HepG2 (cell line): ENCODE results near the gene DUSP22. TPM values are rescaled to one million over a fixed set of nuclear protein-coding genes. Genes with fewer than 3 reads are reported as not detected.
A peak's percentile ranks its signal among the peaks of the same experiment; 100 is the strongest.

Experiments used
- ATAC-seq: fragments of 200-7000 bp; cut with Tn5 transposase; 3 replicates; pipeline ENCODE4 v1.9.1; 2020; ENCODE audit warnings: mild to moderate bottlenecking, moderate library complexity
- BruUV-seq: library from RNA; stranded (reverse); fragments of 400-500 nt; replicated peaks from 2 replicates; lab custom pipeline; 2021; lab: Mats Ljungman, UMichigan
- CTCF ChIA-PET: fragments of 300-600 bp; formaldehyde crosslinking; extraction: SDS; loops from one replicate; lab custom pipeline; 2021; ENCODE audit warnings: low total read pairs, inconsistent platforms, low intra/inter-chr PET ratio; lab: Yijun Ruan, JAX
- POLR2A ChIA-PET: fragments of 350-600 bp; sonication (Branson Sonifier 250); formaldehyde crosslinking; loops from one replicate; lab custom pipeline; 2020; ENCODE audit warnings: antibody characterized with exemption, inconsistent platforms; lab: Yijun Ruan, JAX
- DNase-seq: peaks from one replicate; pipeline ENCODE4 v3.0.0-alpha.2; 2015; ENCODE audit warnings: low spot score
- FAIRE-seq: peaks from 3 replicates; lab custom pipeline; 2011; peaks lifted over from hg19 to GRCh38; lab: Jason Lieb, UNC
- H2AFZ ChIP-seq: one replicate; pipeline ENCODE4 v1.6.1; 2011; ENCODE audit warnings: low read length, inconsistent platforms
- H3K27ac ChIP-seq: fragments of 300-600 bp; 3 replicates; pipeline ENCODE4 v1.8.0; 2011; ENCODE audit warnings: mixed run types, mild to moderate bottlenecking, mixed read lengths, low read length, inconsistent platforms; ENCODE audit not compliant: insufficient read depth; ENCODE audit errors: extremely low read length
- H3K27me3 ChIP-seq, 2 experiments: fragments of 200-600 bp in 1 of 2; 2 replicates in 1 of 2; 3 replicates in 1 of 2; pipeline versions ENCODE4 v1.6.0 to v1.8.0; 2011; ENCODE audit warnings: low read length in 2 of 2, mild to moderate bottlenecking in 2 of 2, moderate library complexity in 2 of 2, inconsistent platforms in 1 of 2; ENCODE audit not compliant: insufficient read depth in 2 of 2, control insufficient read depth in 1 of 2
- H3K36me3 ChIP-seq, 2 experiments: fragments of 200-600 bp in 1 of 2; replicated peaks in 1 of 2; 2 replicates in 1 of 2; 3 replicates in 1 of 2; pipeline versions ENCODE4 v1.5.1 to v1.8.0; 2011; ENCODE audit warnings: low read length in 2 of 2, inconsistent platforms in 1 of 2; ENCODE audit not compliant: insufficient read depth in 2 of 2, control insufficient read depth in 1 of 2
- H3K4me1 ChIP-seq: 2 replicates; pipeline ENCODE4 v1.5.1; 2012; ENCODE audit warnings: low read length, inconsistent platforms; ENCODE audit not compliant: insufficient read depth
- H3K4me2 ChIP-seq: 2 replicates; pipeline ENCODE4 v1.6.0; 2011; ENCODE audit warnings: low read depth, low read length, inconsistent platforms
- H3K4me3 ChIP-seq, 3 experiments: fragments of 200-600 bp in 1 of 3; sonication (generic), shearing (Covaris generic) in 1 of 3; replicated peaks in 1 of 3; 2 replicates each; pipeline ENCODE4 v1.5.1; 2011 to 2016; ENCODE audit warnings: low read length in 3 of 3, inconsistent platforms in 2 of 3, low read depth in 2 of 3, mild to moderate bottlenecking in 2 of 3, control low read depth in 1 of 3, mixed read lengths in 1 of 3; ENCODE audit not compliant: insufficient read depth in 1 of 3
- H3K79me2 ChIP-seq: one replicate; pipeline ENCODE4 v1.6.1; 2011; ENCODE audit warnings: low read length, inconsistent platforms; ENCODE audit not compliant: insufficient read depth
- H3K9ac ChIP-seq: 2 replicates; pipeline ENCODE4 v1.6.0; 2011; ENCODE audit warnings: mild to moderate bottlenecking, low read depth, low read length, inconsistent platforms; ENCODE audit not compliant: insufficient read depth
- H3K9me3 ChIP-seq: 2 replicates; pipeline ENCODE4 v1.5.1; 2012; ENCODE audit warnings: mild to moderate bottlenecking, low read length
- H4K20me1 ChIP-seq: 2 replicates; pipeline ENCODE4 v1.6.0; 2011; ENCODE audit warnings: inconsistent platforms, mild to moderate bottlenecking, low read length, moderate library complexity; ENCODE audit not compliant: insufficient read depth
- AKNA ChIP-seq: sonication (generic); formaldehyde crosslinking; IDR thresholded peaks from 2 replicates; pipeline ENCODE4 v1.4.0; 2020; ENCODE audit warnings: missing genetic modification reagents, borderline replicate concordance
- EEA1 ChIP-seq: sonication (generic); formaldehyde crosslinking; IDR thresholded peaks from 2 replicates; pipeline ENCODE4 v1.5.1; 2020; ENCODE audit warnings: mild to moderate bottlenecking, missing genetic modification reagents, borderline replicate concordance
- MED13 ChIP-seq: sonication (generic); formaldehyde crosslinking; IDR thresholded peaks from 2 replicates; pipeline ENCODE4 v1.5.0; 2020; ENCODE audit warnings: missing genetic modification reagents
- RORA ChIP-seq: sonication (generic); formaldehyde crosslinking; IDR thresholded peaks from 2 replicates; pipeline ENCODE4 v1.5.0; 2020; ENCODE audit warnings: mild to moderate bottlenecking, missing genetic modification reagents, moderate library complexity
- SETDB1 ChIP-seq: sonication (generic); formaldehyde crosslinking; IDR thresholded peaks from 2 replicates; pipeline ENCODE4 v1.5.1; 2020; ENCODE audit warnings: missing genetic modification reagents, mild to moderate bottlenecking, borderline replicate concordance
- TGIF2 ChIP-seq: IDR thresholded peaks from 2 replicates; pipeline ENCODE4 v1.6.1; 2016; ENCODE audit warnings: control low read depth, missing compliant biosample characterization
- ZNF101 ChIP-seq: sonication (generic); formaldehyde crosslinking; IDR thresholded peaks from 2 replicates; pipeline ENCODE4 v1.4.0; 2020; ENCODE audit warnings: mild to moderate bottlenecking, low read depth, missing genetic modification reagents, borderline replicate concordance
- ZNF282 ChIP-seq: fragments of 450-650 bp; IDR thresholded peaks from 2 replicates; pipeline ENCODE4 v1.6.1; 2018; ENCODE audit not compliant: partially characterized antibody
- ZNF354B ChIP-seq: sonication (generic); formaldehyde crosslinking; IDR thresholded peaks from 2 replicates; pipeline ENCODE4 v1.8.0; 2022; ENCODE audit warnings: mild to moderate bottlenecking, missing genetic modification reagents
- ZNF704 ChIP-seq: sonication (generic); formaldehyde crosslinking; IDR thresholded peaks from 2 replicates; pipeline ENCODE4 v1.8.1; 2023; ENCODE audit warnings: mild to moderate bottlenecking, inconsistent platforms, moderate library complexity, missing genetic modification reagents, borderline replicate concordance
- WGBS: methylation state at CpG from one replicate; pipeline ENCODE4 v1.1.6; 2017; ENCODE audit warnings: low lambda C conversion rate; 5-methylcytosine and 5-hydroxymethylcytosine counted together
- in situ Hi-C: cut with HindIII; loops from 2 replicates; pipeline ENCODE4 v1.10.0; 2017; ENCODE audit warnings: low pct_unique_long_range_greater_than_20kb; ENCODE audit not compliant: extremely low pct_ligation_motif_present
- intact Hi-C: fragments of 100-400 bp; cut with micrococcal nuclease; formaldehyde crosslinking; loops from one replicate; pipeline ENCODE4 v1.10.0; 2022; ENCODE audit not compliant: unreplicated experiment
- polyA plus RNA-seq, 8 experiments: library from polyadenylated mRNA; depleted of rRNA in 3 of 8; stranded (reverse) in 7 of 8; unstranded in 1 of 8; fragments of >200 nt; fragmentation: Illumina TruSeq in 4 of 8; extraction: Trizol in 4 of 8; gene quantifications; 2 replicates each; pipeline versions ENCODE4 v1.2.1 to v1.2.3, GENCODE V29; 2011 to 2016; ENCODE audit warnings: low read depth in 4 of 8, missing spikeins in 1 of 8, mixed read lengths in 1 of 8; ENCODE audit not compliant: insufficient read depth in 1 of 8
- total RNA-seq, 5 experiments: library from RNA; depleted of rRNA; stranded (reverse); fragments of >200 nt; fragmentation: Illumina TruSeq; extraction: Trizol; gene quantifications; 2 replicates each; pipeline ENCODE4 v1.2.3, GENCODE V29; 2016; ENCODE audit warnings: low read depth in 1 of 5

The DUSP22 gene
- total and polyA plus RNA-seq, 2 of the 13 experiments (the other 11 are each of a cell fraction or from before 2014, with no cell fraction given): 20.2 to 32.8 TPM

DNA sequence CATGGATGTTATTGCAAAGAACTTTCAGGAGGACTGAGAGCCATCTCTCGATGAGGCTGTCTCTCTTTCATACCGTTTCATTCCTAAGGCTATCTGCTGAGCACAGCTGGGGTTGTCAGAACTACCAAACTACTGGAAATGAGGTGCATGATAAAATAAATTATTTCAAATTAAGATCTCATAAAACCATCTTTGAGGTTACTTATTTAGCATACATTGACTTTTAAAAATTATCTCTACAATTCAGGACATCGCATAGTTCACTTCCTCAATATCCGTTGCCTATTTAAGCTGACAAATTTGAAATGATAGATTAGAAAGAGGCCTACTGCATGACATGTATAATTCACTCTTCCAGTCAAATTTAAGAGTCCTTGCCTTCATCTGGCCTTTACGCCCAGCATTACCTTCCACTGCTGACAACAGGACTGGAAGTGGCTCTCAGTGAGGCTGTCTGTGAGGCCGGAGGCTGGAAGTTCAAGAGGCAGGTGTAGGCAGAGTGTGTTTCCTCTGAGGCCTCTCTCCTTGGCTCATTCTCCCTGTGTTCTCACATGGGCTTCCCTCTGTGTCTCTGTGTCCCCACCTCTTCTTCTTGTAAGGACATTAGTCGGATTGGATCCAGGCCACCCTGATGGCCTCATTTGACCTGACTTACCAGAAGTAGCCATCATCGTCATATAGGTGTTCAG is 12.8 kb upstream of the DUSP22 start:
- no peak for DNase-seq
- peaks cover 2 to 29% of the 10 kb centered on the region in 2 experiments; a peak in 3 of 5 replicates for H3K27me3 ChIP-seq
- H3K79me2 ChIP-seq: no peaks in the 10 kb centered on the region
- no peaks in the 10 kb centered on the region for H3K4me1 ChIP-seq
- no peak overlapping the region for H3K4me2 ChIP-seq
- H3K9ac ChIP-seq: no peak overlapping the region
- no peak overlapping the region for H3K4me3 ChIP-seq
- no peaks in the 10 kb centered on the region for H3K36me3 ChIP-seq
- no peak overlapping the region for H3K27ac ChIP-seq
- WGBS: 37% methylated on average over 8 of the region's 8 CpGs
- in situ Hi-C loops (no loop called here), intact Hi-C loops (no loop called here)
- H4K20me1 ChIP-seq: no peaks in the 10 kb centered on the region
- FAIRE-seq: no peak
- ChIA-PET POLR2A (no interaction called here), CTCF (no interaction called here)
- TF ChIP-seq EEA1 (CRISPR knock-in tag): no peak
- no peak for TF ChIP-seq TGIF2 (CRISPR knock-in tag)
- ATAC-seq: no peak
- no peak overlapping the region for H2AFZ ChIP-seq
- no peaks in the 10 kb centered on the region for H3K9me3 ChIP-seq
- no TSS peak for BruUV-seq

DNA sequence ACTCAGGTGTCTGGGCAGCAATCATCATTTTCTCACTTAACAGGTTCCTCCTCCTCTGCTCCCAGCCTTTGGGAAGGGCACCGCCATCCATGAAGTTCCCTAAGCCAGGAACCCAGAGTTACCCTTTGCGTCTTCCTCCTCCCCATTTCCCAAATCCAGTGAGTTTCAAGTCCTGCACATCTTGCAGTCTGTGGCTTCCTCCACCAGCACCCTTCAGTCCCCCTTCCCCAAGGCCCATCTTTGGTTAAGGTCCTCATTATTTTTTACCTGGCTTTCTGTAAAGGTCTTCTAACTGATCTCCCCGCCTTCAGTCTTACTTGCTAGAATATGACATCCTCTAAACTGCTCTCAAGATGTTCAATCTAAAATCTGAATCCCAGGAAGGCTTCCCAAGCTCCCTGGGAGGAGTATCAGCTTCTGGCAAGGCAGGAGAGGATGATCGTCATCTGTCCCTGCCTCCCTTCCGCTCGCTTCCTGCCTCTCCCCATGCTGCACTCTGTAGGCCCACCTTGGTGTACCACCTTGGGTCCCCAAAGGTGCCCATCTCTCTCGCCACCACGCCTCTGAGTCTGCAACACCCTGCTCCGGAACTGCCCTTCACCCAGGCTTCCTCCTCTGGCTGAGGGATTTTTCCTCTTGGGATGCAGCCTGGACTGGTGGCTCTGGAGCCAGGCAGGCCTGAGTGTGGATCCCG is 11.4 kb upstream of the DUSP22 start:
- in situ Hi-C loops: no loop called here
- BruUV-seq: no TSS peak
- Histone ChIP-seq H2AFZ (no peak overlapping the region), H3K4me2 (no peak overlapping the region), H3K36me3 (no peaks in the 10 kb centered on the region), H3K4me3 (no peak overlapping the region), H3K79me2 (no peaks in the 10 kb centered on the region), H4K20me1 (no peaks in the 10 kb centered on the region), H3K27ac (no peak overlapping the region), H3K9me3 (no peaks in the 10 kb centered on the region), H3K9ac (no peak overlapping the region), H3K27me3 (peaks cover 2 to 29% of the 10 kb centered on the region in 2 experiments; a peak in 3 of 5 replicates), H3K4me1 (no peaks in the 10 kb centered on the region)
- CTCF ChIA-PET: no interaction called here
- DNase-seq: no peak
- POLR2A ChIA-PET: no interaction called here
- 39% methylated on average over 10 of the region's 10 CpGs for WGBS
- peak; percentile 24; the same call in 1 of the 3 replicates for ATAC-seq
- FAIRE-seq: no peak
- intact Hi-C loops: no loop called here
- TF ChIP-seq ZNF354B (no peak), ZNF101 (CRISPR knock-in tag) (no peak), ZNF282 (no peak), AKNA (no peak), RORA (CRISPR knock-in tag) (no peak), SETDB1 (CRISPR knock-in tag) (no peak), MED13 (CRISPR knock-in tag) (no peak), ZNF704 (no peak)
